OCI-LY1 (cell line): ENCODE data around the gene PLCG2.
A peak's percentile ranks its signal among the peaks of the same experiment; 100 is the strongest.

Experiments used
- EZH2 ChIP-seq: fragments of 200-600 bp; sonication (generic), shearing (Covaris generic); IDR thresholded peaks from 2 replicates; pipeline ENCODE4 v1.8.0; 2017; ENCODE audit warnings: borderline replicate concordance, mixed run types, mild to moderate bottlenecking, antibody characterized with exemption, low read length, moderate library complexity, mixed read lengths
- TF ChIP-seq, protein P1 (sequence below): fragments of 200-600 bp; sonication (generic), shearing (Covaris generic); IDR thresholded peaks from 2 replicates; pipeline ENCODE4 v1.5.1; 2017; ENCODE audit warnings: mild to moderate bottlenecking, antibody characterized with exemption, low read length, moderate library complexity, mixed read lengths

DNA sequence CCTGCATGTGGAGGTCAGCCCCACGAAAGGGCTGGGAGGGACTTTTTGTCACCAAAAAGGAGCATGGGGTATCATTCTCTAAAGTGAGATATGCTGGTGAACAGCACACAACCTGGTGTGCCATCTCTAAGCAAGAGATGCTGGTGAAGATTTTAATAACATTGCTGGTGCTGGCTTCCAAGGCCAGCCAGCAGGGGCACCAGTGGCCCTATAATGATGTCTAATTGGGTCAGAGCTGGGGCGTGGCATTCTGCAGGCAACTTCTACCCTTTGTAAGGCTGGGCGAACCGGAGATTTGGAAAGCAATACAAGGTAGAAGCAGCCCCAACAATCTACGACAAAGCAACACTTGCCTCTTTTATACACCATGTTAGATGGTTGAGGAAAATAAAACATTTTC is 215.4 kb downstream of the PLCG2 start:
- TF ChIP-seq, protein P1, sequence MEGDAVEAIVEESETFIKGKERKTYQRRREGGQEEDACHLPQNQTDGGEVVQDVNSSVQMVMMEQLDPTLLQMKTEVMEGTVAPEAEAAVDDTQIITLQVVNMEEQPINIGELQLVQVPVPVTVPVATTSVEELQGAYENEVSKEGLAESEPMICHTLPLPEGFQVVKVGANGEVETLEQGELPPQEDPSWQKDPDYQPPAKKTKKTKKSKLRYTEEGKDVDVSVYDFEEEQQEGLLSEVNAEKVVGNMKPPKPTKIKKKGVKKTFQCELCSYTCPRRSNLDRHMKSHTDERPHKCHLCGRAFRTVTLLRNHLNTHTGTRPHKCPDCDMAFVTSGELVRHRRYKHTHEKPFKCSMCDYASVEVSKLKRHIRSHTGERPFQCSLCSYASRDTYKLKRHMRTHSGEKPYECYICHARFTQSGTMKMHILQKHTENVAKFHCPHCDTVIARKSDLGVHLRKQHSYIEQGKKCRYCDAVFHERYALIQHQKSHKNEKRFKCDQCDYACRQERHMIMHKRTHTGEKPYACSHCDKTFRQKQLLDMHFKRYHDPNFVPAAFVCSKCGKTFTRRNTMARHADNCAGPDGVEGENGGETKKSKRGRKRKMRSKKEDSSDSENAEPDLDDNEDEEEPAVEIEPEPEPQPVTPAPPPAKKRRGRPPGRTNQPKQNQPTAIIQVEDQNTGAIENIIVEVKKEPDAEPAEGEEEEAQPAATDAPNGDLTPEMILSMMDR = peak; percentile 63
- TF ChIP-seq EZH2 = no peak
